Measurements from ENCODE around the gene NOSTRIN.
"Not testable (repeated sequence)": the region's sequence is repeated elsewhere in the genome, so short reads cannot be mapped to it uniquely, and the experiment has no call there.

NOSTRIN gene

DNA sequence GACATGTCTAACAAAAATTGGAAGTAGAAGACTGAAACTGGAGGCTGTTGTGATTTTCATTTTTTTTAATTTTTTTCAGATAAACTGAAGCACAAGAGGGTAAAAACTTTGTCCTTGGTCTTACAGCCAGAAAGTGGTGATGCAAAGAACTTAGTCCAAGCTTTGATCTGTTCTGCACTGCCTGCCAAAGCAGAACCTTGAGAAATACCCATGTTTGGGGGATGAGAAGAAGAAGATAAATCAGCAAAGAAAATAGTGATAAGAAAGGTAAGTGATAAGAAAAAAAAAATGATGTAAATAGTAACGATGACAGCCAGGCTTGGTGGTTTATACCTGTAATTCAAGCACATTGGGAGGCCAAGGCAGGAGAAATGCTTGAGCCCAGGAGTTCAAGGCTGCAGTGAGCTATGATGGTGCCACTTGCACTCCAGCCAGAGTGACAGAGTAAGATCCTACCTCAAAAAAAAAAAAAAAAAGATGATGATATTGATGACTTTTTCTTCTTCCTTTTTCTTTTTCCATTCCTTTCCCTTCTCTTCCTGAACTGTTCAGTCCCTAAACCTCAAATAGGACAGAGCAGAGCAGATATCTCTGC, 14.6 kb upstream of the NOSTRIN start:
- in situ Hi-C loops (cut with HindIII; ENCODE audit: low sequenced_read_pairs), result no loop called here

DNA sequence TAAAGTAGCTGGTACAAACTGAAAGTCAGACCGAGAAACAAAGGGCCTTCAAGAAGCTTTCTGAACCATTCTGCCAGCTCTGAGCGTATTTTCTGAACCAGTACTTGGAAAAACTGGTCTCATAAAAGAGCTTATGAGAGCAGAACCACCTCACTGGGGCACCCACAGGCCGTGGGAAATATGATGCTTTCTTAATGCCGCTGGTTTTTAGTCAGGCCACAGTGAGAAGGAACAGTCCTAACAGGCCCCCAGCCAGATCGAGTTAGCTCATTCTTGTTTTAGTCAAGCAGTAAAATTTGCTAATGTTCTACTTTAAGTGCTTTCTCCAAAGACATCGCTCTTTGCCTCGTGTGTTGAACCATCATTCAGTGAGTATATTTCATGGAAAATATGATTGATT, 12.7 kb upstream of the NOSTRIN start:
- in situ Hi-C loops (cut with HindIII; ENCODE audit: low sequenced_read_pairs), result no loop called here

DNA sequence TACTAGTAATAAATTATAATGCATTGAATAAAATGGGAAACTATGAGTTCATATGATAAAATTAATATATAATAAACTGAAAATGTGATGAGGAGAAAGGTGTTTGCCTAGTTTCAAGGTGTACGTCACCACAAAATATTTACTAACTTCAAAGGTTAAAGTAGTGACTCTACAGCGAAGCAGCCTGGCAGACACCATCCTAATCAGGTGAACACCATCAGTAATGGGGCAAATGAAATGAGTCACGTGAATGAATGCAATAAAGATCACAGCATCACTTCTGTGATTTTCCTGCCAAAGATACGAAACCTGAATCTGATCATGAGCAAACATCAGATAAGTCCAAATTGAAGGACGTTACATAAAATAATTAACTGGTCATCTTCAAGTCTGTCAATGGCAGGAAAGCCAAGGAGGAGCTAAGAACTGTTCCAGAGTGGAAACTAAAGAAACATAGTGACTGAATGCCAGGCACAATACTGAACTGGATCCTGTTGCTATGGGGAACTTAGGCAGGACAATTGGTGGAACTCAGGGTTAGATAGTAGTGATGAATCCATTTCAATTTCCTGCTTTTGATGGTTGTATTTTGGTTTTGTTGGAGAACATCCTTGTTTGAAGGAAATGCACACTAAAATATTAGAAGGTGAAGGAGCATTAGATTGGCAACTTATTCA, 12.1 kb upstream of the NOSTRIN start:
- in situ Hi-C loops (cut with HindIII; ENCODE audit: low sequenced_read_pairs), result no loop called here

DNA sequence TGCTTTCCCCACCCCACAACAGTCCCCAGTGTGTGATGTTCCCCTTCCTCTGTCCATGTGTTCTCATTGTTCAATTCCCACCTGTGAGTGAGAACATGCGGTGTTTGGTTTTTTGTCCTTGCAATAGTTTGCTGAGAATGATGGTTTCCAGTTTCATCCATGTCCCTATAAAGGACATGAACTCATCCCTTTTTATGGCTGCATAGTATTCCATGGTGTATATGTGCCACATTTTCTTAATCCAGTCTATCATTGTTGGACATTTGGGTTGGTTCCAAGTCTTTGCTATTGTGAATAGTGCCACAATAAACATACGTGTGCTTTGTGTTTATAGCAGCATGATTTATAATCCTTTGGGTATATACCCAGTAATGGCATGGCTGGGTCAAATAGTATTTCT, 11.3 kb upstream of the NOSTRIN start:
- in situ Hi-C loops (cut with HindIII; ENCODE audit: low sequenced_read_pairs), result not testable (repeated sequence)

DNA sequence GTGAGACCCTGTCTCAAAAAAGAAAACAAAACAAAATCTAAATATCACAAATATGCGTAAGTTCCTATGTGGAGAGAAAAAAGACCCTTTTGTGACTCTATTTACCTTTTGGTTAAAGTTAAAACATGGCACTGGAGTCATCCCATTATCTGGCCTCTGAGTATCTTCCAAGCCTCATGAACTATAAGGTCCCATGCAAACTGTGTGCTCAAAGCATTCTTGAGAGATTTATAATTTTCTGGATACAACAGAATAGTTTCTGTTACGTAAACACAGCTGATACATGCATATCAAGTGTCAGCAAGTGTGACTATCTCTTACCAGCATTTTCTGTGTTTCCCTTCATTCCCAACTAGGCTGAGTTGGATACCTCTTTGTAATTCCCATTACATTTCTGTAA, 8.8 kb upstream of the NOSTRIN start:
- in situ Hi-C loops (cut with HindIII; ENCODE audit: low sequenced_read_pairs), result no loop called here

DNA sequence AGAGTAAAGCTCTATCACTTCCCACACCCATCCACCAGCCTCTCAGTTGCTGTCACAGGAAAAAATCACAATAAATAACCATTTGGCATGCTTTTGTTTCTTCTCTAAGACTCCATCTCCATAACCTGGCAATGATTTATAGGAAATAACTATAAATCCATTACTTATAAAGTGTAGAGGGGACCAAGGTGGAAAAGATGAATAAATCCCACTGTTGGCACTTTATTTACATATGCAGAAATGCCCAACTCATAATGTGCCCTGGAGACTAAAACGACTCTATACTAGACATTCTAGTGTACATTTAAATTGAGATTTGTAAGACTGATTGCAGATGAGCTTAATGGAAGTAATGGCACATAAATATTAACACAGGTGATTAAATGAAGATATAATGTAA, 7.5 kb upstream of the NOSTRIN start:
- in situ Hi-C loops (cut with HindIII; ENCODE audit: low sequenced_read_pairs), result no loop called here

DNA sequence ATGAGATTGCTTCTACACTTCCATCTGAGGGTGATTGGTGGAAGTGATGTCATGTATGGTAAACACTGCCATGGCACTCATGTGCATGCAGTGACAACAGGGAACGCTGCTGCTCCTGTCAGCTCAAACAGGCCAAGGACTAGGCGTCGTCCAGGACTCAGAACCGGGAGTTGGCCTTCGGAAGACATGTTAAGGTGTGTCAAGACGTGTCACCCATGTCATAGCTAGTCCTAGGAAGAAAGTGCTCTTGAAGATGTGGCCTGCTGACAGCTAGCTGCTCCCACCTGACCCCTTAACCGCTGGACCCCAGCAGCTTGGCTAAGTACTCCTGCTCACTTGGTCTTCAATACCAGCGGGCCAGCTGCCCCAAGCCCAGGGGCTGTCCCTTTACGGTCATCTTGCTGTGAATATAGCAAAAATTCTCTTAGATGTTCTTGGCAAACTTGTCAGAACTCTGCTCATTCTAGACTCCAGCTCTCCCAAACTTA, 6.3 kb upstream of the NOSTRIN start:
- in situ Hi-C loops (cut with HindIII; ENCODE audit: low sequenced_read_pairs), result no loop called here

DNA sequence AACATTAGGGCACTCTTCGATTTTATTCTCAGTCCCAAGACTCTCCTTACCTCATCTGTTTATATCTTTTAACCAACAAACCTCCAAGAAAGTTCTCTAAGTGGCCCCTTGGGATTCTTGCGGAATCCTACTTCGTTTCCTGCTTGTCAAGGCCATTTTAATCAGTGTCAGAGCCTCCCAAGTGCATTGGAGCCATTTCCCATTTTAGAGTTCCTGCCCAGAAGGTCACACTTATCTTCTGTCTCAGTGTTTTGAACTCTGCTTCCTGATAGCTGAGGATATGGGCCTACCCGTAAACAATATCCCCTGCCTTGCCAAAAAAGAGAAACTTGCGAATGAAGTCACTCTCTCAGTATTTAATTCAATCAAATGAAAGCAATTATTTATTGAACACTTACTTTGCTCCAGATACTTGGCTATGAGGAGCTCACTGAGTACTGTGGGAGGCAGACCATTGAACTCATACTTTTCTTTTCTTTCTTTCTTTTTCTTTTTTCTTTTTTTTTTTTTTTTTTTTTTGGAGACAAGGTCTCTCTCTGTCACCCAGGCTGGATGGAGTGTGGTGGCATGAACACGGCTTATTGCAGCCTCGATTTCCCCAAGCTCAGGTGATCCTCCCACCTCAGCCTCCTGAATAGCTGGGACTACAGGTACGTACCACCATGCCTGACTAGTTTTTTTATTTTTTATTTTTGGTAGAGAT, 5.7 kb upstream of the NOSTRIN start:
- in situ Hi-C loops (cut with HindIII; ENCODE audit: low sequenced_read_pairs), result no loop called here

DNA sequence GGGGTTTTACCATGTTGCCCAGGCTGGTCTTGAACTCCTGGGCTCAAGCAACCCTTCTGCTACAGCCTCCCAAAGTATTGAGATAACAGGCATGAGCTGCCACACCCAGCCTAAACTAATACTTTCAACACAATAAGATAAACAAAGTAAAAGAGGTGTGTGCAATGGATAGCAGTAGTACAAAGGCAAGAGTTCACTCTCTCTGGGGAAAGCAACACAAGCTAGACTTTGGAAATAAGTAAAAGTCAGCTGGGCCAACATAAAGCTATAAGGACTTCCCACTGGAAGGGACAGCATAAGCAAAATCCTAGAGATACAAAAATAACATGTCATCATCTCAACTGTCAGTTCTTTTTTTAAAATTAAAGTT, 5.2 kb upstream of the NOSTRIN start:
- in situ Hi-C loops (cut with HindIII; ENCODE audit: low sequenced_read_pairs), result no loop called here

DNA sequence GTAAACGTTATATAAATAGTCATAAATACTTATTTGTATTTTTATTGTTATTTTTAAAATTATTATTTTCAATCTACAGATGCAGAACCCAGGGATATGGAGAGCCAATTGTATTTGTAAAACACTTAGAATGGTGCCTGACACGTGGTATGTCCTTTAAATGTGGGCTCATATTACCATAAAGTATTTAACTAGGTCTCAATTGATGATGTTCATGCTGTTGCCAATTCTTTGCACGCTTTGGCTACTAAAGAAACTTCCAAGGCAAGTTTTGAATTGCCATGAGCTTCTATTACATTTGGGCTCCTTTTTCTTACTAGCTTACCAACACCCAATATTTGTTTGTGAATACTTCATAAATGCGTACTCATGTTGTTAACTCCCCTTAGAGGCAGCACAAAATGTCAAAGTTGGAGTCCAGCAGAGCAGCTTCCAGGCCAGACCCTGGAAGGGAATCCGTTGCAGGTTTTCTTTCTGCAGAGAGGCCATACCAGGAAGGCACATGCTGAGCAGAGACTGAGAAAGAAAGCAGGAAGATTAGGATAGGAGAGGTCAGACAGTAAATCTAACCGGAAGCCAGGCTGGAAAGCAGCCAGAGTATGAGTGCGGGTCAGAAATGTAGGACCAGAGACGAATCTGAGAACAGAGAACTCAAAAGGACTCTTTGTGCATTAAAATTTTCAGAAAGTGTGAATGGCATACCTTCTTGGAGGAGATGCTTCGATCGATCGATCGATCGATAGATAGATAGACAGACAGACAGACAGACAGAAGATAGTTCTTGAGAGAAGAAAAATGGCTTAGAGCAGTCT, 4.2 kb upstream of the NOSTRIN start:
- in situ Hi-C loops (cut with HindIII; ENCODE audit: low sequenced_read_pairs), result no loop called here

DNA sequence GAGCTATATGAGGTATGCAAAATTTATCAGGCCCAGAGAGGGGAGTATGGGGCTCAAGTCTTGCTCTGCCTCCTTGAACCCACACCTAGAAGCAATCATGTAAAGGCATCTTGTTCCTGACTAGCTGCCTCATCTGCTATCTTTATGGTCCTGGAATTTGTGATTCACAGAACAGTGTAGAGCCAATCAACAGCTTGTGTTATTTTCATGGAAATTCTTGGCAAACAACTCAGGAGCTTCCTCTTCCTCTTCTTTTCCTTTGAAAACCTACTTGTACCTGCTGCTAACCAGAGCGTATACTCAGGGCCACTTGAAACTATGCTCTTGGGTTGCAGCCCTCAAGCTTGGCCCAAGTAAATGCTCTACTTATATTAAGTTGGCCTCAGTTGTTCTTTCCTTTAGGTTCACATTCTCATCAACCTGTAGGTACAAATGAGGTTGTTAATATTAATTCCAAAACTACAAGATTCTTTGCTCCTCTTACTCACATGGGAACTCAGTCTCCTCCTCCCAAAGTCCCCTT, 3.5 kb upstream of the NOSTRIN start:
- in situ Hi-C loops (cut with HindIII; ENCODE audit: low sequenced_read_pairs), result no loop called here

DNA sequence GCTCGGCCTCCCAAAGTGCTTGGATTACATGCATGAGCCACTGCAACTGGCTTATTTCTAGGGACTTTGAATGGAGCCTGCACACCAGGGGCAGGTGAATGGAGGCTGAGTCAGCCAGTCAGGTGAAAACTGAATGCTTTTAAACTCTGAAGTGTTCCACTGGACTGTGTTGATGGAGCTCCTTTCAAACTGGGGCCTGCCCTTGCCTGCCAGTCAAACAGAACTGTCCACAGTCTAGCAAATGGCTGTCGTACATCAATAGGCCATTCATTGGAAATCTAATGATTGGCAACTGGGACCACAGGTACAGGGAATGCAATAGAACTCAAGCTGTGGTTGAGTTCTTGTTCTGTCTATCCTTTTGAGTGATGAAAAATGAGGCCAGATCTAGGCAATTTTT, 966 bp upstream of the NOSTRIN start:
- in situ Hi-C loops (cut with HindIII; ENCODE audit: low sequenced_read_pairs), result no loop called here

DNA sequence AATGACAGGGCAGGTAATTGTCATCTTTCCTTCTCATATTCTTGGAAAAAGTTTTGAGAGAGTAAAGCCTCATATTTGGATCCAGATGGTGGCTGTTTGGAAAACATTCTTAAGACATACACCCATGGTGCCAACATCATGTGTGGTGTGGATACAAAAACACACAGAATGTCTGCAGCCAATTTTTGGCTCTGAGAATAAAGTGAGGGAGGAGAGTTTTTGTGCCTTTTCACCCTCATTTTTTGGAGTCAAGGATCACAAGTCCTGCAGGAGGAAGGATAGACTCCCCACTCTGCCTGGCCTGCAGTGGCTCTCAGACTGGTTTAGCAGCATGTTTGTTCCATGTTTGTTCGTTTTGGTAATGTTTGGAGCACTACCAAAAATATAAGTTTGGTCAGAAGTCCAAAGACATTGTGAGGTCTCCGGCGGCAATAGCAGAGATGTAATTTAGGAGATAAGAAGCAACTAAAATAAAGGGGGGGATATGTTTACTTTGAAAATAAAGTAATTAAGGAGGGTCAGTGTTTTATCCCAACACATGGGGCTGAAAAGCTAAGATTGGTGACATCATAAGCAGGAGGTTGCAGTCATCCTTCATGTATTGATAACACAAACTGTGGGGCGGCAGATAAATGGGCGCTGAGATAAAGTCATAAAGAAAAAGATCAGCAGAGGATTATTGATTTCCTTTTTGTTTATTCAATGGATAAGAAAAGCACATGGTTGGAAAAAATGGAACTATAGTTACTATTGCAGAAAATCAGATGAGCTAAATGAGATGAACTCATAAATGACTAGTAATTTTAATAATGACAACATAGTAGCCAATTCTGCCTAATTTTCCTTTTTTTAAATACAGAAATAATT, 655 bp downstream of the NOSTRIN start:
- in situ Hi-C loops (cut with HindIII; ENCODE audit: low sequenced_read_pairs), result no loop called here

DNA sequence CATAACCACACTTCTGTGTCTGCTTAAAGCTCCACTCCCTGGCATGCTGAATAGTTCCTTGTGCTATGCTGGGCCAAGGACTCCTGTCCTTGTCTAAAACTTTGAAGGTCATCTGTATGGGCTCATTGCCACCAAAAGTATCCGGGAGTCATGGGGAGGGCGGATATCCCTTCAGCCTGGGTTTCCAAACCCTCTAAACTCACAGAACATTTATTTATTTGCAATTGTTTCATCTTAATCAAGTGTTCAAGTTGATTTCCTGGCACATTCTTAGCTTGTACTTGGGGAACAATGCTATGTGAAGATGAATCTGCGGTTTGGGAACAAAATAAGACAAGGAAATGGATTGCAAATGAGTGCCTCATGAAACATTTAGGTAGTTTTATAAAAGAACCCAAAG, 1.8 kb downstream of the NOSTRIN start:
- in situ Hi-C loops (cut with HindIII; ENCODE audit: low sequenced_read_pairs), result no loop called here

DNA sequence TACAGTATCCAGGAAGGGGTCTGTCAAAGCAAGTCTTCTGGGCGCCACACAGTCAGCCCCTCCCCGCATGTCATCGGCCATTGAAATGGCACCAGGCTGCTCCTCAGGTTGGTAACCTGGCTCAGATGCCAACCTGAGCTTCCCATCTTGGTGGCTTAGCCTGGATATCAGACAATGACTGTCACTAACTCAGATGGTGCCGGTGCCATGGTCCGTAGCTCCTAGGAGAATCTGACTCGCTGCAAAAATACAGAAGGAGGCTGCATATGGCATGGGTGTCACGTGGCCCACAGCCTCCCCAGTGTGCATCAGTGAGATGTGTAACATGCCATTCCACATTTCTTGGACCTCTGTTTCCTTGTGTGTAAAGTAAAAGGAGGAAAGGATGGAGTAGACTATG, 3.2 kb downstream of the NOSTRIN start:
- in situ Hi-C loops (cut with HindIII; ENCODE audit: low sequenced_read_pairs), result no loop called here

DNA sequence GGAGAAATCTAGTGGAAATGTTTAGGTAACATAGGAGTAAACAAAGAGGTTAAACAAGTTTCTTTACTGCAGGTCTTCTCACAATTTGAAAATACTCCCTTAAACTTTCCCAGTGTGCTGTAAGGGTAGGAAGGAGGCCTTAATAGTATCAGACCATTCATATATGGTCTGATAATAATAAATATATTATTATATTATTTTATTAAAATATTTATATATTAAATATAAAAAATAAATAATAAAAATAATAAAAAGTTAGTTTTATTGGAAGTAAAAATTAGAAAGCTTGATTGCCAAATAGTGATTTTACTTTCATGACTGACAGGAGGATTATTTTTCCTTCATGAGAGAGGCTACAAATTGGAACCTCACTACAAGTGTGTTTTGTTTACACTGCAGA, 7.1 kb downstream of the NOSTRIN start:
- in situ Hi-C loops (cut with HindIII; ENCODE audit: low sequenced_read_pairs), result no loop called here

DNA sequence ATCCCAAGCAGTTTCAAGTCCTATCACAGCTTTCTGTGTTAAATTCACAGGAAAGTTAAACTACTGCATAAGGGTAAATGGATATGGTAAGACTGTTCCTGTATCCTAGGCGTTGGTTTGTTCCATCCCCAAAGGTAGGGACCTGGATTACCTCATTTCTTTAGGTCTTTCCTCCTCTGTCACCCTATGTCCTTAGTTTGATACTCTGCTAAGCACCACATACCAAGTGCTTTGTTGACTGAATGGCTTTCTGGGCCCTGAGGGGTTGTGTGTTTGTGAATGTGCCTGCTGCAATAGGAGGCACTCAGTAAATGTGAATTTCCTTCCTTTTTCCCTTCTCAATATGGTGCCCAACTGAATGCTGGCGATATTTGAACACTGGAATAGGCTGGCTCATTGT, 7.8 kb downstream of the NOSTRIN start:
- in situ Hi-C loops (cut with HindIII; ENCODE audit: low sequenced_read_pairs), result no loop called here

DNA sequence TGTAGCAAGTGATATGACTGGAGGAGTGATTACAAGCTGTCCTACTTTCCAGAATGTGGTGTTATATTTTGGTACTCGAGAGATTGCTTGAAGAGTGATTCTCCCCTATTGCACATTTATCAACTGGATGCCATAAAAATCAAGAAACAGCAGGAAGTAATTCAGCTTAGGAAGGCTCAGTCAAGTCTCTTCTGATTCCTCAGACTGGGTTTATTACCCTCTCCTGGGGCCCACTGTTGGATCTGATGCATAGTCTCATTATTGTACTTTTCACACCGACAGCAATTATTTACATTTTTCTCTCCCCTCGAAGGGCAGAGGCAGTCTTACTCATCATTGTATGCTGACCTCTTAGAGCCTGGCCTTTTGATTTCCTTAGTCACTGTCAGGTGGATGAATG, 9.3 kb downstream of the NOSTRIN start:
- in situ Hi-C loops (cut with HindIII; ENCODE audit: low sequenced_read_pairs), result no loop called here

DNA sequence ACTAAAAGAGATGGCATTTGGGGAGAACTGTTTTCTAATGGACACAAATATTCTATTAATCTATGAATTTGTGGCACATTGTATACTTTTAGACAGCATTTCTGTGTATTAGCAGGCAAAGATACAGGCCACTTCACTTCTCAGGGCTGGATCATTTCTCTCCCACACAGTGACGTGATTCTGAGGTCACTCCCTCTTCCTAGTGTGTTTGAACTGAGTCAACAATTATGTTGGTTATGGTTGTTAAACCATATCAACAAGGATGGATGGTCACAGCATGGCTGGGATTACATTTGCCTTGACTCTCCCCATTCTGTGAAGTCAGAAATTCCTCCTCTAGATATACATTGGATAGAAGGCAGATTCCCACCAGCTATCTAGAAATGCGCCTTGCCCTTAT, 11.6 kb downstream of the NOSTRIN start:
- in situ Hi-C loops (cut with HindIII; ENCODE audit: low sequenced_read_pairs), result no loop called here
